Sigmoid colon (tissue), 7 donors: ENCODE measurements around the gene RASGRF2. TPM values are rescaled to one million over a fixed set of nuclear protein-coding genes. Genes with fewer than 3 reads are reported as not detected.
"Not testable (repeated sequence)": the region's sequence is repeated elsewhere in the genome, so short reads cannot be mapped to it uniquely, and the experiment has no call there.

Experiments used
- DNase-seq: peaks from one replicate; pipeline ENCODE4 v3.0.0-alpha.2; 2019
- H3K27ac ChIP-seq, 4 donors: fragments of 200-600 bp; sonication (generic); one replicate each; pipeline ENCODE4 v1.5.1; 2016 to 2019; ENCODE audit warnings: mild to moderate bottlenecking in 1 of 4
- H3K27me3 ChIP-seq, 3 donors: fragments of 200-600 bp; sonication (generic); one replicate each; pipeline ENCODE4 v1.5.1; 2019; ENCODE audit warnings: mild to moderate bottlenecking in 1 of 3
- H3K36me3 ChIP-seq, 4 donors: fragments of 200-600 bp; sonication (generic); one replicate each; pipeline ENCODE4 v1.5.1; 2016 to 2019
- H3K4me1 ChIP-seq, 4 donors: fragments of 200-600 bp; sonication (generic); one replicate each; pipeline ENCODE4 v1.5.1; 2017 to 2019
- H3K4me3 ChIP-seq, 4 donors: fragments of 200-600 bp; sonication (generic); one replicate each; pipeline ENCODE4 v1.5.1; 2017 to 2019; ENCODE audit warnings: mild to moderate bottlenecking in 2 of 4, moderate library complexity in 1 of 4
- H3K9me3 ChIP-seq, 4 donors: fragments of 200-600 bp in 3 of 4; sonication (generic) in 3 of 4; one replicate each; pipeline versions ENCODE4 v1.5.1 to v1.6.1; 2013 to 2019
- CTCF ChIP-seq, 4 experiments: fragments of 450-650 bp in 3 of 4; fragments of 200-600 bp in 1 of 4; IDR thresholded peaks; one replicate each; pipeline ENCODE4 v1.5.1; 2016 to 2019; ENCODE audit warnings: antibody characterized with exemption in 4 of 4, mild to moderate bottlenecking in 3 of 4, moderate library complexity in 2 of 4
- EP300 ChIP-seq, 4 donors: sonication (generic); formaldehyde crosslinking; IDR thresholded peaks; one replicate each; pipeline ENCODE4 v1.6.1; 2017; ENCODE audit warnings: antibody characterized with exemption in 4 of 4
- POLR2A ChIP-seq, 2 donors: fragments of 450-650 bp; IDR thresholded peaks; one replicate each; pipeline ENCODE4 v1.6.1; 2016; ENCODE audit warnings: antibody characterized with exemption in 2 of 2, mild to moderate bottlenecking in 2 of 2, moderate library complexity in 2 of 2
- POLR2AphosphoS5 ChIP-seq, 4 donors: sonication (generic); formaldehyde crosslinking; IDR thresholded peaks; one replicate each; pipeline ENCODE4 v1.6.1; 2017; ENCODE audit warnings: antibody characterized with exemption in 4 of 4
- WGBS, 2 donors: extraction: QIAGEN DNeasy Blood & Tissue Kit; methylation state at CpG; one replicate each; pipeline ENCODE4 v1.1.7; 2013; 5-methylcytosine and 5-hydroxymethylcytosine counted together
- intact Hi-C: fragments of 100-400 bp; cut with DNase I; formaldehyde crosslinking; loops from one replicate; pipeline ENCODE4 v1.15.1; 2023
- polyA plus RNA-seq, 3 donors: library from polyadenylated mRNA; stranded (reverse); fragments of 200-250 nt; gene quantifications; one replicate each; pipeline ENCODE4 v1.2.3, GENCODE V29; 2013
- total RNA-seq, 4 donors: library from RNA; depleted of rRNA; stranded (reverse); fragments of >200 nt; gene quantifications; one replicate each; pipeline ENCODE4 v1.1.0, GENCODE V29; 2016
- donor health status: healthy with polysubstance abuse.
- donor health status: Bipolar disorder and iron deficiency.
- donor health status: healthy.

The RASGRF2 gene
- total and polyA plus RNA-seq, 7 donors = under 0.01 to 9.5 (median 6.8) TPM

GRCh38 chr5:81014348-81014747 lies 54.2 kb downstream of the RASGRF2 start:
- H3K36me3 ChIP-seq = no peaks in the 10 kb centered on the region
- peaks cover 0 to 7% (median 0%) of the 10 kb centered on the region in 4 donors for H3K4me1 ChIP-seq
- WGBS, 2 donors = 78 to 85% methylated on average over 3 of the region's 3 CpGs
- intact Hi-C loops = no loop called here
- no peak overlapping the region for H3K4me3 ChIP-seq
- H3K27me3 ChIP-seq = no peaks in the 10 kb centered on the region
- DNase-seq = no peak
- no peak for TF ChIP-seq POLR2A (IDR thresholded peaks at IDR 0.05)
- no peak for TF ChIP-seq POLR2AphosphoS5 (IDR thresholded peaks at IDR 0.05)
- no peak for TF ChIP-seq EP300 (IDR thresholded peaks at IDR 0.05)
- TF ChIP-seq CTCF (IDR thresholded peaks at IDR 0.05) = no peak
- no peaks in the 10 kb centered on the region for H3K9me3 ChIP-seq
- no peak overlapping the region for H3K27ac ChIP-seq

GRCh38 chr5:81016116-81016515 lies 56.0 kb downstream of the RASGRF2 start:
- 0 to 30% methylated on average over 1 of the region's 1 CpG for WGBS, 2 donors
- no peak for DNase-seq
- peaks cover 0 to 7% (median 0%) of the 10 kb centered on the region in 4 donors for H3K4me1 ChIP-seq
- TF ChIP-seq EP300 (IDR thresholded peaks at IDR 0.05) = no peak
- no peak for TF ChIP-seq POLR2AphosphoS5 (IDR thresholded peaks at IDR 0.05)
- TF ChIP-seq POLR2A (IDR thresholded peaks at IDR 0.05) = no peak
- TF ChIP-seq CTCF (IDR thresholded peaks at IDR 0.05) = no peak
- H3K36me3 ChIP-seq = no peaks in the 10 kb centered on the region
- no peaks in the 10 kb centered on the region for H3K9me3 ChIP-seq
- H3K27me3 ChIP-seq = no peaks in the 10 kb centered on the region
- H3K4me3 ChIP-seq = no peak overlapping the region
- H3K27ac ChIP-seq = no peak overlapping the region
- intact Hi-C loops = no loop called here

GRCh38 chr5:81017320-81017719 lies 57.2 kb downstream of the RASGRF2 start:
- no peak for TF ChIP-seq CTCF (IDR thresholded peaks at IDR 0.05)
- TF ChIP-seq EP300 (IDR thresholded peaks at IDR 0.05) = no peak
- TF ChIP-seq POLR2AphosphoS5 (IDR thresholded peaks at IDR 0.05) = no peak
- TF ChIP-seq POLR2A (IDR thresholded peaks at IDR 0.05) = no peak
- intact Hi-C loops = no loop called here
- Histone ChIP-seq H3K27ac (no peak overlapping the region), H3K9me3 (no peaks in the 10 kb centered on the region), H3K4me3 (no peak overlapping the region), H3K4me1 (peaks cover 0 to 7% (median 0%) of the 10 kb centered on the region in 4 donors), H3K36me3 (no peaks in the 10 kb centered on the region), H3K27me3 (no peaks in the 10 kb centered on the region)
- WGBS, 2 donors = 75 to 90% methylated on average over 2 of the region's 2 CpGs
- no peak for DNase-seq

- H3K27ac ChIP-seq, H3K4me3 ChIP-seq, H3K9me3 ChIP-seq, intact Hi-C loops, H3K4me1 ChIP-seq, H3K36me3 ChIP-seq, H3K27me3 ChIP-seq, DNase-seq: not testable (repeated sequence)
- WGBS, 2 donors = 90 to 91% methylated on average over 6 of the region's 6 CpGs
These were observed 58.4 kb downstream of the RASGRF2 start for GRCh38 chr5:81018608-81019007.

- TF ChIP-seq EP300 (IDR thresholded peaks at IDR 0.05) (no peak), CTCF (IDR thresholded peaks at IDR 0.05) (no peak), POLR2AphosphoS5 (IDR thresholded peaks at IDR 0.05) (no peak), POLR2A (IDR thresholded peaks at IDR 0.05) (no peak)
- Histone ChIP-seq H3K4me1 (peaks cover 0 to 7% (median 0%) of the 10 kb centered on the region in 4 donors), H3K27ac (no peak overlapping the region), H3K9me3 (no peaks in the 10 kb centered on the region), H3K36me3 (no peaks in the 10 kb centered on the region), H3K4me3 (no peak overlapping the region), H3K27me3 (no peaks in the 10 kb centered on the region)
- no peak for DNase-seq
- intact Hi-C loops = no loop called here
- WGBS, 2 donors = 44 to 52% methylated on average over 1 of the region's 1 CpG
These were observed 59.6 kb downstream of the RASGRF2 start for GRCh38 chr5:81019748-81020147.
